ENCODE results near the gene CLSTN1. TPM values are rescaled to one million over a fixed set of nuclear protein-coding genes. Genes with fewer than 3 reads are reported as not detected.
"Not testable (repeated sequence)": the region's sequence is repeated elsewhere in the genome, so short reads cannot be mapped to it uniquely, and the experiment has no call there.

CLSTN1 gene
- total RNA-seq, 1 experiment from 2014 or later = 99.0 TPM

DNA sequence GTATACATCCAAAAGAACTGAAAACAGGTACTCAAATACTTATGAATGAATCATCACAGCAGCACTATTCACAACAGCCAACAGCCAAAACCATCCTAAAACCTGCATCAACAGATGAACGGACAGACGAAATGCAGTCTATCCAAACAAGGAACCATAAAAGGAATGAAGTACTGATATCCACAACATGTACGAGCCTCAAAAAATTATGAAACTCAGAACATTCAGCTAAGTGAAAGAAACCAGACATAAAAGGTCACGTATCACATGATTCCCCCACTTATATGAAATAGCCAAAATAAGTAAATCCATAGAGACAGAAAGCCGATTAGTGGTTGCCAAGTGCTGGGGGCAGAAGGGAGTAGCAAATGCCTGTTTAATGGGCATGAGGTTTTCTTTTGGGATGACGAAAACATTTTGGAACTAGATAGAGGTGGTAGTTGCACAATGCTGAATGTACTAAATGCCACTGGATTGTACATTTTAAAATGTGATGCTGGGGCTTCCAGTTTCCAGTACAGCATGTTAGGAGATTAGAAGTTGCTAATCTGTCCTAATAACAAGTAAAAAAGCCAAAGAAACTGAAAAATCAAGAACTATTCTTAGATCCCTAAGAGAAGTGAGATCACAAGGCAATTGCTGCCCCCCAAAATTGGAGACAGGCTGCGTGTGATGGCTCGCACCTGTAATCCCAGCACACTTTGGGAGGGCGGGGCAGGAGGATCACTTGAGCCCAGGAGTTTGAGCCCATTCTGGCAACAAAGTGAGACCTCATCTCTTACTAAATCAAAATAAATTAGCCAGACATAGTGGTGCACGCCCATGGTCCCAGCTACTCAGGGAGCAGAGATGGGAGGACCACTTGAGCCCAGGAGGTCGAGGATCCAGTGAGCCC, 25.3 kb downstream of the CLSTN1 start:
- DNase-seq (ENCODE audit: low spot score) = no peak

- no peak for DNase-seq (ENCODE audit: low spot score)
Observed at GRCh38 chr1:9797049-9797448, 26.7 kb downstream of the CLSTN1 start.

DNA sequence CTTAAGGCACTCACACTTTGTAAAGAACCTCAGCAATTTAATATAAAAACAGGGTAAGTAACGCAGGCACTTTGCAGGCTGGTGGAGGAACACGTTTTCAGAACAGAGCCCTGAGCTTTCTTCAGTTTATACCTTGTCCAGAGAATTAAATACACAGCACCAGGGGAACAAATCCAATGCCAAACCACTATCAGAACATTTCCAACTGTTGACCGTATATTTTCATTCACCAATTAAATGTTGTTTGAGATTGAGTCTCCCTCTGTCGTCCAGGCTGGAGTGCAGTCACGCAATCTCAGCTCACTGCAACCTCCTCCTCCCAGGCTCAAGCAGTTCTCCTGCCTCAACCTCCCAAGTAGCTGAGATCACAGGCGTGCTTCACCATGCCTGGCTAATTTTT, 29.7 kb downstream of the CLSTN1 start:
- DNase-seq (ENCODE audit: low spot score) = no peak

- no peak for DNase-seq (ENCODE audit: low spot score)
Observed at GRCh38 chr1:9793291-9793690, 30.5 kb downstream of the CLSTN1 start.

DNA sequence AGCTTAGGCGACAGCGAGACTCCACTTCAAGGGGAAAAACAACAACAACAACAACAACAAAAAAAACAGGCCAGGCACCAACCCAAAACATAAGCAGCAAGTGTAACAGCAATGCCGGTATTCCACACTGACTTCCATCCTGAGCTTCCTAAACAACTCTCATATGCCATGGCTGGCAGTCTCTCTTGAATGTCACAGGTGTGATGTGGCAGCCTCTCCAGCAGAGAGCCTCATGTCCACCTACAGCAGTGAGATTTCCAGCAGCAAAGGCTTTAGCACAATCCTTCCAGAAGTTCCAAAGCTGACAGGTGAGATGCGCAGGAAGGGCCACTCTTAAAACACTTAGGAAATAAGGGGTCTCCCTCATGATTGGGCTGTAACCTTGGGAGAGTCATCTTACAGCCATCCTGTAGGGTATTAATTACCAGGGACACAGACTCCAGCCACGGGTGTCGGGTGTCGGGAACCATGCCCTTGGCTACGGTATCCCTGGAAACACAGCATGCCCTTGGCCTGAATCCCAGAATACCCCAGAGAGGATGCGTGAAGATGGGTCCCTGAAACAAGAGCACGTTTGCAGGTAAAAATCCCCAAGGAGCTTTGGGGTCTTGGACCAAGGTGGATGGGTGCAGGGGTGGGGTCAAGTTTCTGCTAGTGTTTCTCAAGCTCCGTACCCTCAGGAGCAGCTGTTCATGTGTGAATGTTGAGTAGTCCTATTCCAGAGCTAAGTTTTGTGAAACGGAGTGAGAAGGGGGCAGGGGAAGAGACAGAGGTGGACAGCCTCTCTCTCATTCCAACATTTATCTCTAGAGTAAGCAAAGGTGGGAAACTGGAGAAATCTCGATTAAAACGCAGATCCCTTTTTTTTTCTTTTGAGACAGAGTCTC, 31.4 kb downstream of the CLSTN1 start:
- peak; percentile 25 for DNase-seq (ENCODE audit: low spot score)

GRCh38 chr1:9789700-9790099, 34.1 kb downstream of the CLSTN1 start:
- DNase-seq (ENCODE audit: low spot score) = not testable (repeated sequence)

- DNase-seq (ENCODE audit: low spot score) = no peak
Observed at GRCh38 chr1:9787702-9788101, 36.1 kb downstream of the CLSTN1 start.

DNA sequence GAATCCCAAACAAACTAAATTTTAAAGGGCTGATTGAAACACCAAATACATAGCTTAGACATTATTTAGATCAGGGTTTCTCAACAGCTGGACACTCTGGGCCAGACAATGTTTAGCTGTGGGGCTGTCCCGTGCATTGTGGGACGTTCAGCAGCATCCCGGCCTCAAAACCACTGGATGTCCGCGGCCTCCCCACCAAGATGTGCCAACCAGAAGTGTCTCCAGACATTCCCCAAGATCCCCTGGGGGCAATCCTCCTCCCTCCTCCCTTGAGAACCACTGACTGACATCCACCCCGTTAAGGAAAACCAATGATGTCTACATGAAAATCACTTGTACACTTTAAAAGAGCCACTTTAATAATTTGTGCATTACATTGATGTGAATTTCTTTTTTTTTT, 38.4 kb downstream of the CLSTN1 start:
- DNase-seq (ENCODE audit: low spot score) = no peak

DNA sequence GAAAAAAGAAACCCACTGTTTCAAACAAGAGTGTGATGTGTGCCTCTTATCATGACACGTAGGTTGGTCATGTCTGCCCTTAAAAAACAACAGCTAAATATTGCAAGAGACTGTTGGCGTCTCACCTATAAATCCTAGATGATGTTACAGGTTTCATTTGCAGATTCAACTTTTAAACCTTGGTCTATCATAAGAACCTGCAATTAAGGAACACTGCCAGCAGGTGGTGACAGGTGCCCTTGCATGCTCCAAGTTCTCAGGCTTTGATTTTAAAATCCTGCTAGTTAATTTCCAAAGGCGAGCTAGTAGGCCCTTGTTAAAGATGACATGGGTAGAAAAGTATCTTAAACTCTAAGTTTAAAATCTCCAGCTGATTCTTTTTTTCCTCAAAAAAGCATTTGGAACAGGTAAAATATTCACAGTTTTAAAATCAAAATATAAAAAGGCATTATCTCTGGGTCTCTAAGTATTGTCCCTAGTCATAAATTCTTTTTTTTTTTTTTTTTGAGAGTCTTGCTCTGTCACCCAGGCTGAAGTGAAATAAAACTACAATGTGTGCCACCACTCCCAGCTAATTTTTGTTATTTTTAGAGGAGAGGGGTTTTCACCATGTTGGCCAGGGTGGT, 39.1 kb downstream of the CLSTN1 start:
- DNase-seq (ENCODE audit: low spot score) = peak; percentile 90

DNA sequence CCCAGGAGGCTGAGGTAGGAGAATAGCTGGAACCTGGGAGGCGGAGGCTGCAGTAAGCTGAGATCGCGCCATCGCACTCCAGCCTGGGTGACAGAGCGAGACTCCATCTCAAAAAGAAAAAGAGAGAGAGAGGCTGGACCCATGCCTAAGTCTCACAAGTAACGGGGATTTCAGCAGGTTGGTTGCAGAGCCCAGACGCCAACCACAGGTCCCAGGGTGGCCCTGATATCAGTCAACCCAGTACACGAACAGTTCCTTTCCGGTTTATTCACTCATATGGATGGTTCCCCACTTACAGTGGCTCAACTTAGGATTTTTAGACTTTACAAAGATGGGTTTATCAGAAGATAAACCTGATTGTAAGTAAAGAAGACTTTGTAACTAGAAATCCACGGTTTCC, 40.9 kb downstream of the CLSTN1 start:
- DNase-seq (ENCODE audit: low spot score) = no peak

DNA sequence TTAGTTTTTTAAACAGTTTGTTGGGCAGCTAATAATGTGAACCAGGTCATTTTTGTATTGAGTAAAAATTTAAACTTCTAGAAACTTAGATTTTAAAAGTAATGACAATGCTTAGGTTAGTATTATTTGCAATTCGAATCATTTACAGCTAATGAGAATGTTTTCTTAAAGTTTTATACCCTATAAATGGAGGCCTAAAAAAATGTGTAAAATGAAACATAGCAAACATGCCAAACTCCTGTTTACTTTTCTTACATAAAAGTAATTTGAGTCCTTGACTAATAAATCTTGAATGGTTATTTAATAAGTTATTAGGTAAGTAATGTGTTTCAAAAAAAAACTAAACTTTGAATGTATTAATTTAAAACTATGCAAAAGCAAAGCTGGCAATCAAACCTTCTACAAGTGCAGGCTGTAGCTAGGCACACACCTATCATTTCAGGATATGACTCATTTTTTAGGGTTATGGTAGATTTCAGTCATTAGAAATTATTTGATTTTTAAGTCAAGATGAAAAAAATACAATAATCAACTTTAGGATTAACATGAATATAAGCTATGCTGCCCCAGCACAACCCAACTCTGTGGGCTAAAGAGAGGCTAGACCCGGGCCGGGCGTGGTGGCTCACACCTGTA, 41.5 kb downstream of the CLSTN1 start:
- no peak for DNase-seq (ENCODE audit: low spot score)

DNA sequence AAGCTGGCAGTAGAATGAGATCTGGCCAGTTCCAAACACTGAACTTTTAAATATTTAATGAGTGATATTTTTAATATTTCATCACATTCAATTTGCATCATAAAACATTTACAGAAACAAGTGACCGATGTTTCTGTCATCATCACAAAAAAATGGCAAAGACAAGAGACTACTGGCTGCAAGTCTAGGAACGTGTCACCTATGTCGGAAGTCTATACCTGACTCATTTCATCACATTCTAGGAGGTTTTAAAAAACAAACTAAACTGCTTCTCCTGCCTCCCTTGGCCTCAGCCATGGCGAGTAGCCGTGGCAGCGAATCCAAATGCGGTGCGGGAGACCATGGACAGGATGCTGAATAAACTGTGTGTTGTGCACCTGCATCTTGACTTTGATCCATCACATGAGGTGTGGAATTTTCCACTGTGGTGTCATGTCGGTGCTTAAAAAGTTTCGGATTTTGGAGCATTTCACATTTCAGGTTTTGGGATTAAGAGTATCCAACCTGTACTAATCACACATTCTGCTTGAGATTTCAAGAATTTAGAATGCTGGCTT, 43.1 kb downstream of the CLSTN1 start:
- no peak for DNase-seq (ENCODE audit: low spot score)

DNA sequence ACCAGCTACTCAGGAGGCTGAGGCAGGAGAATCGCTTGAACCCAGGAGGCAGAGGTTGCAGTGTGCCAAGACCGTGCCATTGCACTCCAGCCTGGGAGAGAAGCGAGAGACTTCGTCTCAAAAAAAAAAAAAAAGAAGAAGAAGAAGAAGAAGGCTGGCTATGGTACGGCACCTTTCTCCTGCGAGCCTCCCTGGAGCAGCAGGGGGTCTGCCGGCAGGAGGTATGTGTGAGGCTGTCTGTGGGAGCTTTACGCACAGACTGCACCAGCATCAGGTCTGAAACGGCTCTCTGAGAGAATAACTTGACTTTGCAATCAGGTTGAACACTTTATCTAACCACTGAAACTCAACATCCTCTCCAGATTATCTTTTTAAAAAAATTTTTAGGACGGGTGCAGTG, 44.9 kb downstream of the CLSTN1 start:
- DNase-seq (ENCODE audit: low spot score) = no peak

GRCh38 chr1:9776685-9777084, 47.1 kb downstream of the CLSTN1 start:
- no peak for DNase-seq (ENCODE audit: low spot score)

GRCh38 chr1:9774712-9775679, 48.8 kb downstream of the CLSTN1 start:
- DNase-seq (ENCODE audit: low spot score) = no peak

- DNase-seq (ENCODE audit: low spot score) = no peak
Observed at GRCh38 chr1:9770298-9770697, 53.5 kb downstream of the CLSTN1 start.

DNA sequence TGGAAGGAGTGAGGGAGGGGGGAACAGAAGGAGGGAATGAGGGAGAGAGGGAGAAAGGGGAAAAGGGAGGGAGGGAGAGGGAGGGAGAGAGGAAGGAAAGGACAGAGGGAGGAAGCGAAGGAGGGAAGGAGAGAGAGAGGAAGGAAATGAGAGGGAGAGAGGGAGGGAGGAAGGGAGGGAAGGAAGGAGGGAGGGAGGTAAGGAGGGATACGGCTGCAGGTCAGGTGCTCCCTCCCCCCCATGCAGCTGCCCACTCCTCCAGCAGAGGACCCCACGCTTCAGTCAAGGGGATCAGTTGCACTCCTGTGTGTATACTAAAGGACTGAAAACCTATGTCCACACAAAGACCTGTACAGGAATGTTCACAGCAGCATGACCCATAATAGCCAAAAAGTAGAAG, 54.8 kb downstream of the CLSTN1 start:
- DNase-seq (ENCODE audit: low spot score) = no peak

GRCh38 chr1:9767964-9768668, 55.6 kb downstream of the CLSTN1 start:
- peak; percentile 19 for DNase-seq (ENCODE audit: low spot score)

GRCh38 chr1:9766759-9767442, 56.9 kb downstream of the CLSTN1 start:
- DNase-seq (ENCODE audit: low spot score) = no peak
